Cardiac fibroblast (primary cell): ENCODE data around the gene CASKIN1.

Experiments used
- DNase-seq, 2 donors: peaks; one replicate each; pipeline versions ENCODE4 v3.0.0 to v3.0.0-alpha.2; 2010; ENCODE audit warnings: low read depth in 2 of 2
- H3K4me3 ChIP-seq, 2 donors: replicated peaks in 1 of 2; 1 replicate in 1 of 2; 2 replicates in 1 of 2; pipeline ENCODE4 v1.5.1; 2011; ENCODE audit warnings: low read depth in 2 of 2, low read length in 2 of 2, mild to moderate bottlenecking in 2 of 2, moderate library complexity in 1 of 2
- CTCF ChIP-seq: IDR thresholded peaks from one replicate; pipeline ENCODE4 v1.5.1; 2011; ENCODE audit warnings: low read depth, mild to moderate bottlenecking, low read length, inconsistent platforms

Gene CASKIN1

GRCh38 chr16:2235234-2235651 lies 38.8 kb upstream of the CASKIN1 start:
- no peak overlapping the region for H3K4me3 ChIP-seq
- DNase-seq: no peak
- no peak for TF ChIP-seq CTCF

GRCh38 chr16:2234813-2235170 lies 38.4 kb upstream of the CASKIN1 start:
- DNase-seq: no peak
- no peak for TF ChIP-seq CTCF
- no peak overlapping the region for H3K4me3 ChIP-seq

- no peak for DNase-seq
- no peak for TF ChIP-seq CTCF
- no peak overlapping the region for H3K4me3 ChIP-seq
Observed at GRCh38 chr16:2233872-2234812, 37.7 kb upstream of the CASKIN1 start.

- no peak overlapping the region for H3K4me3 ChIP-seq
- TF ChIP-seq CTCF: no peak
- no peak for DNase-seq
Observed at GRCh38 chr16:2233046-2233775, 36.8 kb upstream of the CASKIN1 start.

- TF ChIP-seq CTCF: no peak
- H3K4me3 ChIP-seq: no peak overlapping the region
- DNase-seq: no peak
Observed at GRCh38 chr16:2232094-2232990, 35.9 kb upstream of the CASKIN1 start.
